NCI-H460 (cell line): Measurements from ENCODE around the gene NTPCR. TPM values are rescaled to one million over a fixed set of nuclear protein-coding genes. Genes with fewer than 3 reads are reported as not detected.
"Not testable (repeated sequence)": the region's sequence is repeated elsewhere in the genome, so short reads cannot be mapped to it uniquely, and the experiment has no call there.

Source experiments
- DNase-seq: peaks from one replicate; pipeline ENCODE4 v3.0.0-alpha.2; 2016; ENCODE audit warnings: low read depth; ENCODE audit errors: extremely low read depth
- total RNA-seq: library from RNA; depleted of rRNA; stranded (reverse); fragments of >200 nt; shearing (Covaris generic); gene quantifications from 2 replicates; pipeline ENCODE4 v1.2.3, GENCODE V29; 2014

Gene NTPCR
- total RNA-seq, 1 experiment from 2014 or later, result 101 TPM

GRCh38 chr1:232925421-232926220 is 24.8 kb upstream of the NTPCR start:
- no peak for DNase-seq

GRCh38 chr1:232927166-232927565 is 23.2 kb upstream of the NTPCR start:
- DNase-seq, result not testable (repeated sequence)

GRCh38 chr1:232927830-232928505 is 22.4 kb upstream of the NTPCR start:
- DNase-seq, result no peak

- DNase-seq, result no peak
These were observed 17.7 kb upstream of the NTPCR start for GRCh38 chr1:232932486-232933425.

GRCh38 chr1:232936941-232937340 is 13.5 kb upstream of the NTPCR start:
- DNase-seq, result no peak

- no peak for DNase-seq
These were observed 12.6 kb upstream of the NTPCR start for GRCh38 chr1:232937741-232938375.

GRCh38 chr1:232938926-232939325 is 11.5 kb upstream of the NTPCR start:
- DNase-seq, result no peak

GRCh38 chr1:232939748-232940147 is 10.7 kb upstream of the NTPCR start:
- no peak for DNase-seq

GRCh38 chr1:232940262-232940661 is 10.1 kb upstream of the NTPCR start:
- DNase-seq, result no peak

- DNase-seq, result no peak
These were observed 7.8 kb upstream of the NTPCR start for GRCh38 chr1:232942413-232943294.

GRCh38 chr1:232943679-232944252 is 6.6 kb upstream of the NTPCR start:
- DNase-seq, result no peak

- no peak for DNase-seq
These were observed 6.1 kb upstream of the NTPCR start for GRCh38 chr1:232944347-232944746.

GRCh38 chr1:232949636-232950196 is 695 bp upstream of the NTPCR start:
- DNase-seq, result no peak

- peak; percentile 26 for DNase-seq
These were observed 769 bp downstream of the NTPCR start for GRCh38 chr1:232951180-232951579.

GRCh38 chr1:232951605-232952004 is 1.2 kb downstream of the NTPCR start:
- no peak for DNase-seq

- peak; percentile 82 for DNase-seq
These were observed 2.4 kb downstream of the NTPCR start for GRCh38 chr1:232952514-232953499.

- no peak for DNase-seq
These were observed 4.4 kb downstream of the NTPCR start for GRCh38 chr1:232954594-232955365.
